ENCODE data around the gene TIMM9.

The TIMM9 gene

DNA sequence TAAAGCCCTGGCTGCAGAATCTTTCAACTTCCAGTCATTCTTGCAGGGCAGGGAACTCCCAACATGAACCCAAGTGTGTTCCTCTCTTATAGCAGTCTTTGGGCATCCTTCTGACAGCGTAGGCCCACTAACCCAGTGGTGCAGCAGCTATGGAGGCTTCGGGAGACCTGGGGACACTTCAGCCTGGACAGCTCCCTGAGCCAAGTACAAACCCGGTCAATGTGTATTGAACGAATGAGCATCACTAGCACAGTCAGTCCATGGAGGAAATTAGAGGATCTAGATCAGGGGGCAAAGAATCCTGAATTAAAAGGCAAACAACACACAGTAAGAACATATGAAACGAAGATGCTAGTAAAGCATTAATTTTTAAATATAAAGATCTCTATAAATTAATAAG is 42.0 kb upstream of the TIMM9 start:
- no peak for ATAC-seq
- TF ChIP-seq, protein P1, sequence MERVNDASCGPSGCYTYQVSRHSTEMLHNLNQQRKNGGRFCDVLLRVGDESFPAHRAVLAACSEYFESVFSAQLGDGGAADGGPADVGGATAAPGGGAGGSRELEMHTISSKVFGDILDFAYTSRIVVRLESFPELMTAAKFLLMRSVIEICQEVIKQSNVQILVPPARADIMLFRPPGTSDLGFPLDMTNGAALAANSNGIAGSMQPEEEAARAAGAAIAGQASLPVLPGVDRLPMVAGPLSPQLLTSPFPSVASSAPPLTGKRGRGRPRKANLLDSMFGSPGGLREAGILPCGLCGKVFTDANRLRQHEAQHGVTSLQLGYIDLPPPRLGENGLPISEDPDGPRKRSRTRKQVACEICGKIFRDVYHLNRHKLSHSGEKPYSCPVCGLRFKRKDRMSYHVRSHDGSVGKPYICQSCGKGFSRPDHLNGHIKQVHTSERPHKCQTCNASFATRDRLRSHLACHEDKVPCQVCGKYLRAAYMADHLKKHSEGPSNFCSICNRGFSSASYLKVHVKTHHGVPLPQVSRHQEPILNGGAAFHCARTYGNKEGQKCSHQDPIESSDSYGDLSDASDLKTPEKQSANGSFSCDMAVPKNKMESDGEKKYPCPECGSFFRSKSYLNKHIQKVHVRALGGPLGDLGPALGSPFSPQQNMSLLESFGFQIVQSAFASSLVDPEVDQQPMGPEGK (CRISPR knock-in tag; IDR thresholded peaks at IDR 0.05; ENCODE audit: borderline replicate concordance) = no peak
- TF ChIP-seq ZC3H10 (CRISPR knock-in tag; IDR thresholded peaks at IDR 0.05) (no peak), ZFP3 (CRISPR knock-in tag; IDR thresholded peaks at IDR 0.05) (no peak), CSDC2 (CRISPR knock-in tag; IDR thresholded peaks at IDR 0.05) (no peak), ZFP30 (CRISPR knock-in tag; IDR thresholded peaks at IDR 0.05) (no peak), PPARA (CRISPR knock-in tag; IDR thresholded peaks at IDR 0.05; ENCODE audit: borderline replicate concordance) (no peak), ESRRG (CRISPR knock-in tag; IDR thresholded peaks at IDR 0.05) (no peak), RARB (CRISPR knock-in tag; IDR thresholded peaks at IDR 0.05) (no peak)
- TF ChIP-seq, protein P2, sequence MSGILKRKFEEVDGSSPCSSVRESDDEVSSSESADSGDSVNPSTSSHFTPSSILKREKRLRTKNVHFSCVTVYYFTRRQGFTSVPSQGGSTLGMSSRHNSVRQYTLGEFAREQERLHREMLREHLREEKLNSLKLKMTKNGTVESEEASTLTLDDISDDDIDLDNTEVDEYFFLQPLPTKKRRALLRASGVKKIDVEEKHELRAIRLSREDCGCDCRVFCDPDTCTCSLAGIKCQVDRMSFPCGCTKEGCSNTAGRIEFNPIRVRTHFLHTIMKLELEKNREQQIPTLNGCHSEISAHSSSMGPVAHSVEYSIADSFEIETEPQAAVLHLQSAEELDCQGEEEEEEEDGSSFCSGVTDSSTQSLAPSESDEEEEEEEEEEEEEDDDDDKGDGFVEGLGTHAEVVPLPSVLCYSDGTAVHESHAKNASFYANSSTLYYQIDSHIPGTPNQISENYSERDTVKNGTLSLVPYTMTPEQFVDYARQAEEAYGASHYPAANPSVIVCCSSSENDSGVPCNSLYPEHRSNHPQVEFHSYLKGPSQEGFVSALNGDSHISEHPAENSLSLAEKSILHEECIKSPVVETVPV (CRISPR knock-in tag; IDR thresholded peaks at IDR 0.05) = no peak
- TF ChIP-seq, protein P3, sequence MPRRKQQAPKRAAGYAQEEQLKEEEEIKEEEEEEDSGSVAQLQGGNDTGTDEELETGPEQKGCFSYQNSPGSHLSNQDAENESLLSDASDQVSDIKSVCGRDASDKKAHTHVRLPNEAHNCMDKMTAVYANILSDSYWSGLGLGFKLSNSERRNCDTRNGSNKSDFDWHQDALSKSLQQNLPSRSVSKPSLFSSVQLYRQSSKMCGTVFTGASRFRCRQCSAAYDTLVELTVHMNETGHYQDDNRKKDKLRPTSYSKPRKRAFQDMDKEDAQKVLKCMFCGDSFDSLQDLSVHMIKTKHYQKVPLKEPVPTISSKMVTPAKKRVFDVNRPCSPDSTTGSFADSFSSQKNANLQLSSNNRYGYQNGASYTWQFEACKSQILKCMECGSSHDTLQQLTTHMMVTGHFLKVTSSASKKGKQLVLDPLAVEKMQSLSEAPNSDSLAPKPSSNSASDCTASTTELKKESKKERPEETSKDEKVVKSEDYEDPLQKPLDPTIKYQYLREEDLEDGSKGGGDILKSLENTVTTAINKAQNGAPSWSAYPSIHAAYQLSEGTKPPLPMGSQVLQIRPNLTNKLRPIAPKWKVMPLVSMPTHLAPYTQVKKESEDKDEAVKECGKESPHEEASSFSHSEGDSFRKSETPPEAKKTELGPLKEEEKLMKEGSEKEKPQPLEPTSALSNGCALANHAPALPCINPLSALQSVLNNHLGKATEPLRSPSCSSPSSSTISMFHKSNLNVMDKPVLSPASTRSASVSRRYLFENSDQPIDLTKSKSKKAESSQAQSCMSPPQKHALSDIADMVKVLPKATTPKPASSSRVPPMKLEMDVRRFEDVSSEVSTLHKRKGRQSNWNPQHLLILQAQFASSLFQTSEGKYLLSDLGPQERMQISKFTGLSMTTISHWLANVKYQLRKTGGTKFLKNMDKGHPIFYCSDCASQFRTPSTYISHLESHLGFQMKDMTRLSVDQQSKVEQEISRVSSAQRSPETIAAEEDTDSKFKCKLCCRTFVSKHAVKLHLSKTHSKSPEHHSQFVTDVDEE (CRISPR knock-in tag; IDR thresholded peaks at IDR 0.05) = no peak
- TF ChIP-seq, protein P4, sequence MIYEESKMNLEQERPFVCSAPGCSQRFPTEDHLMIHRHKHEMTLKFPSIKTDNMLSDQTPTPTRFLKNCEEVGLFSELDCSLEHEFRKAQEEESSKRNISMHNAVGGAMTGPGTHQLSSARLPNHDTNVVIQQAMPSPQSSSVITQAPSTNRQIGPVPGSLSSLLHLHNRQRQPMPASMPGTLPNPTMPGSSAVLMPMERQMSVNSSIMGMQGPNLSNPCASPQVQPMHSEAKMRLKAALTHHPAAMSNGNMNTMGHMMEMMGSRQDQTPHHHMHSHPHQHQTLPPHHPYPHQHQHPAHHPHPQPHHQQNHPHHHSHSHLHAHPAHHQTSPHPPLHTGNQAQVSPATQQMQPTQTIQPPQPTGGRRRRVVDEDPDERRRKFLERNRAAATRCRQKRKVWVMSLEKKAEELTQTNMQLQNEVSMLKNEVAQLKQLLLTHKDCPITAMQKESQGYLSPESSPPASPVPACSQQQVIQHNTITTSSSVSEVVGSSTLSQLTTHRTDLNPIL (CRISPR knock-in tag; IDR thresholded peaks at IDR 0.05; ENCODE audit: low read depth) = no peak

DNA sequence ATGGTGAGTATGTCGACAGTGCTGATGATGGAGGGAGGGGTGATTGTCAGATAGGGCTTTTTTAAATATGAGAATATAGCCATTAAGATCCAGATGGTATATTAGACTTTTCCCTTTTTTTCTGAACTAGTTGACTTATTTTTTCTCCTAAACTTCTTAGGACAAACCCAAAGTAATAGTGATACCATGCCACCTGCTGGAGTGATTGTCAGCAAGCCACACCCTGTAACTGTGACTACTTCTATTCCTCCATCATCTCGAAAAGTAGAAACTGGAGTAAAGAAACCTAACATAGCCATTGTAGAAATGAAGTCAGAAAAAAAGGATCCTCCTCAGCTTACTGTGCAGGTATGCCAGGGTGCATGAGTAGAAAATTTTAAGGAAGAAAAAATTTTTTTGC is 40.2 kb upstream of the TIMM9 start:
- no peak for ATAC-seq
- TF ChIP-seq ESRRG (CRISPR knock-in tag; IDR thresholded peaks at IDR 0.05) = no peak
- TF ChIP-seq CSDC2 (CRISPR knock-in tag; IDR thresholded peaks at IDR 0.05) = no peak
- TF ChIP-seq ISL1 (CRISPR knock-in tag; IDR thresholded peaks at IDR 0.05) = no peak
- TF ChIP-seq GLIS3 (CRISPR knock-in tag; IDR thresholded peaks at IDR 0.05) = no peak
- TF ChIP-seq TOX (CRISPR knock-in tag; IDR thresholded peaks at IDR 0.05; ENCODE audit: borderline replicate concordance) = no peak
- no peak for TF ChIP-seq OSR1 (CRISPR knock-in tag; IDR thresholded peaks at IDR 0.05)
- TF ChIP-seq ZNF70 (CRISPR knock-in tag; IDR thresholded peaks at IDR 0.05) = no peak
- TF ChIP-seq ZNF565 (CRISPR knock-in tag; conservative IDR thresholded peaks at IDR 0.05; ENCODE audit: low read depth) = no peak
- TF ChIP-seq PPARA (CRISPR knock-in tag; IDR thresholded peaks at IDR 0.05; ENCODE audit: borderline replicate concordance) = no peak
- no peak for TF ChIP-seq SNAI2 (CRISPR knock-in tag; IDR thresholded peaks at IDR 0.05)
- TF ChIP-seq, protein P5, sequence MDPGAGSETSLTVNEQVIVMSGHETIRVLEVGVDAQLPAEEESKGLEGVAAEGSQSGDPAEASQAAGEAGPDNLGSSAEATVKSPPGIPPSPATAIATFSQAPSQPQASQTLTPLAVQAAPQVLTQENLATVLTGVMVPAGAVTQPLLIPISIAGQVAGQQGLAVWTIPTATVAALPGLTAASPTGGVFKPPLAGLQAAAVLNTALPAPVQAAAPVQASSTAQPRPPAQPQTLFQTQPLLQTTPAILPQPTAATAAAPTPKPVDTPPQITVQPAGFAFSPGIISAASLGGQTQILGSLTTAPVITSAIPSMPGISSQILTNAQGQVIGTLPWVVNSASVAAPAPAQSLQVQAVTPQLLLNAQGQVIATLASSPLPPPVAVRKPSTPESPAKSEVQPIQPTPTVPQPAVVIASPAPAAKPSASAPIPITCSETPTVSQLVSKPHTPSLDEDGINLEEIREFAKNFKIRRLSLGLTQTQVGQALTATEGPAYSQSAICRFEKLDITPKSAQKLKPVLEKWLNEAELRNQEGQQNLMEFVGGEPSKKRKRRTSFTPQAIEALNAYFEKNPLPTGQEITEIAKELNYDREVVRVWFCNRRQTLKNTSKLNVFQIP (CRISPR knock-in tag; IDR thresholded peaks at IDR 0.05; ENCODE audit: borderline replicate concordance, low read depth) = no peak
- TF ChIP-seq, protein P3 (CRISPR knock-in tag; IDR thresholded peaks at IDR 0.05) = no peak
- no peak for TF ChIP-seq ZC3H10 (CRISPR knock-in tag; IDR thresholded peaks at IDR 0.05)
- TF ChIP-seq RARB (CRISPR knock-in tag; IDR thresholded peaks at IDR 0.05) = no peak
- TF ChIP-seq ZFP30 (CRISPR knock-in tag; IDR thresholded peaks at IDR 0.05) = no peak
- no peak for TF ChIP-seq TCF4 (CRISPR knock-in tag; IDR thresholded peaks at IDR 0.05; ENCODE audit: borderline replicate concordance)

Data from SK-N-SH treated with all-trans-retinoic acid at 6 μM for 48 hours (cell line).